ENCODE data around the gene LPP. TPM values are rescaled to one million over a fixed set of nuclear protein-coding genes. Genes with fewer than 3 reads are reported as not detected.

The LPP gene
- total RNA-seq, 1 experiment from 2014 or later: 148 TPM

- Histone ChIP-seq H3K4me1 (replicated peaks; ENCODE audit: insufficient read depth) (no peaks in the 10 kb centered on the region), H3K27me3 (ENCODE audit: insufficient read depth, low read depth) (no peaks in the 10 kb centered on the region), H3F3A (ENCODE audit: insufficient read depth, low read depth) (no peaks in the 10 kb centered on the region), H3K9me2 (ENCODE audit: insufficient read depth) (no peaks in the 10 kb centered on the region), H3K9me3 (ENCODE audit: insufficient read depth, low read depth) (no peaks in the 10 kb centered on the region), H4K20me1 (ENCODE audit: insufficient read depth) (no peaks in the 10 kb centered on the region), H3K4me2 (no peak overlapping the region), H3K79me2 (ENCODE audit: low read depth) (no peaks in the 10 kb centered on the region), H3K36me3 (ENCODE audit: low read depth) (no peaks in the 10 kb centered on the region), H3K4me3 (no peak overlapping the region), H2AFZ (no peak overlapping the region), H3K27ac (no peak overlapping the region)
- ChIA-PET CTCF (no interaction called here), POLR2A (ENCODE audit: unreplicated experiment) (no interaction called here)
- intact Hi-C loops (cut with micrococcal nuclease; ENCODE audit: unreplicated experiment): no loop called here
- no peak for TF ChIP-seq EZH2 (IDR thresholded peaks at IDR 0.05; ENCODE audit: low read depth)
- no peak for TF ChIP-seq CTCF (conservative IDR thresholded peaks at IDR 0.05)
- no TSS peak for BruUV-seq (replicated peaks)
- no peak for DNase-seq
These were observed 400.4 kb downstream of the LPP start for GRCh38 chr3:188554404-188554803.

GRCh38 chr3:188557235-188557634 lies 403.3 kb downstream of the LPP start:
- Histone ChIP-seq H3K36me3 (ENCODE audit: low read depth) (no peaks in the 10 kb centered on the region), H3K27me3 (ENCODE audit: insufficient read depth, low read depth) (no peaks in the 10 kb centered on the region), H3K4me1 (replicated peaks; ENCODE audit: insufficient read depth) (no peaks in the 10 kb centered on the region), H2AFZ (no peak overlapping the region), H3K9me3 (ENCODE audit: insufficient read depth, low read depth) (no peaks in the 10 kb centered on the region), H3K4me2 (no peak overlapping the region), H3K9me2 (ENCODE audit: insufficient read depth) (no peaks in the 10 kb centered on the region), H3K27ac (no peak overlapping the region), H3K79me2 (ENCODE audit: low read depth) (no peaks in the 10 kb centered on the region), H3K4me3 (no peak overlapping the region), H4K20me1 (ENCODE audit: insufficient read depth) (no peaks in the 10 kb centered on the region), H3F3A (ENCODE audit: insufficient read depth, low read depth) (no peaks in the 10 kb centered on the region)
- BruUV-seq (replicated peaks): no TSS peak
- ChIA-PET CTCF (no interaction called here), POLR2A (ENCODE audit: unreplicated experiment) (no interaction called here)
- DNase-seq: no peak
- intact Hi-C loops (cut with micrococcal nuclease; ENCODE audit: unreplicated experiment): no loop called here
- TF ChIP-seq CTCF (conservative IDR thresholded peaks at IDR 0.05): no peak
- no peak for TF ChIP-seq EZH2 (IDR thresholded peaks at IDR 0.05; ENCODE audit: low read depth)

- H3F3A ChIP-seq (ENCODE audit: insufficient read depth, low read depth): no peaks in the 10 kb centered on the region
- intact Hi-C loops (cut with micrococcal nuclease; ENCODE audit: unreplicated experiment): no loop called here
- no peaks in the 10 kb centered on the region for H3K36me3 ChIP-seq (ENCODE audit: low read depth)
- ChIA-PET POLR2A (ENCODE audit: unreplicated experiment) (interaction anchor here (0.6 kb wide), 2 partner anchors 171 to 698 kb away, joined by 6 to 9 read pairs; no protein-coding TSS in a partner anchor), CTCF (no interaction called here)
- no peaks in the 10 kb centered on the region for H3K4me1 ChIP-seq (replicated peaks; ENCODE audit: insufficient read depth)
- H2AFZ ChIP-seq: no peak overlapping the region
- no peaks in the 10 kb centered on the region for H3K9me2 ChIP-seq (ENCODE audit: insufficient read depth)
- no peaks in the 10 kb centered on the region for H4K20me1 ChIP-seq (ENCODE audit: insufficient read depth)
- no peaks in the 10 kb centered on the region for H3K9me3 ChIP-seq (ENCODE audit: insufficient read depth, low read depth)
- no peaks in the 10 kb centered on the region for H3K79me2 ChIP-seq (ENCODE audit: low read depth)
- BruUV-seq (replicated peaks): no TSS peak
- H3K4me2 ChIP-seq: no peak overlapping the region
- no peak overlapping the region for H3K4me3 ChIP-seq
- H3K27ac ChIP-seq: no peak overlapping the region
- no peak for DNase-seq
- H3K27me3 ChIP-seq (ENCODE audit: insufficient read depth, low read depth): no peaks in the 10 kb centered on the region
- TF ChIP-seq EZH2 (IDR thresholded peaks at IDR 0.05; ENCODE audit: low read depth) (no peak), CTCF (conservative IDR thresholded peaks at IDR 0.05) (no peak)
These were observed 404.6 kb downstream of the LPP start for GRCh38 chr3:188558343-188559071.

Measured in PC-9 (cell line).